GM19043 (cell line): Measurements from ENCODE around the gene SF3B3.

Source experiments
- ATAC-seq: cut with Tn5 transposase; IDR thresholded peaks from one replicate; pipeline ENCODE4 v1.9.1; 2021; ENCODE audit warnings: low read depth; ENCODE audit not compliant: unreplicated experiment

Gene SF3B3

DNA sequence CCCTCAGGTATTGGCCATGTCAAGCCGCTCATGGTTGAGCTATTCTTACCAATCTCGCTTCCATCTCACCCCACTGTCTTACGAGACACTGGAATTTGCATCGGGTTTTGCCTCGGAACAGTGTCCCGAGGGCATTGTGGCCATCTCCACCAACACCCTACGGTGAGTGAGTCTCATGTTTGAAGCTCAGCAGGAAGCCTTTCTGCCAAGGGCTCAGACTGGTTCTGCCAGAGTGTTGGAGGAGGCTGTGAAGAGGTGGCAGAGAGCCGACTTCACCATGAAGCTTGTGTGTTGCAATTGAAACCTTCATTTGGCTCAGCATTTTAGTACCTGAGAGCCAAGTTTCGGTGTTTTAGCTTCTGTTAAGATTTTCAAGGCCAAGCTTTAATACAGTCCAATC is 38.0 kb downstream of the SF3B3 start:
- no peak for ATAC-seq

DNA sequence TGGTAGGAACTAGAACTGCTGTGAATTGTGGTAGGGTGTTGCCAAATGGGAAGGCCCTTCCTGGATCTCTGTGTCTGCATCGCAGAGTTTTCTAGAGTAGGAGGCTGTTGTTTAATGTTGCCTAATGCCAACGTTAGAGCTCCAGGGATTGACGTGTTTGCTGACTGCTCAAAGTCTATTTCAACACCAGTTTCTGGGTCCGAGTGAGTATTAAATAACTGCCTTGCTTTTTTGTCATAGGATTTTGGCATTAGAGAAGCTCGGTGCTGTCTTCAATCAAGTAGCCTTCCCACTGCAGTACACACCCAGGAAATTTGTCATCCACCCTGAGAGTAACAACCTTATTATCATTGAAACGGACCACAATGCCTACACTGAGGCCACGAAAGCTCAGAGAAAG is 40.0 kb downstream of the SF3B3 start:
- ATAC-seq: no peak

DNA sequence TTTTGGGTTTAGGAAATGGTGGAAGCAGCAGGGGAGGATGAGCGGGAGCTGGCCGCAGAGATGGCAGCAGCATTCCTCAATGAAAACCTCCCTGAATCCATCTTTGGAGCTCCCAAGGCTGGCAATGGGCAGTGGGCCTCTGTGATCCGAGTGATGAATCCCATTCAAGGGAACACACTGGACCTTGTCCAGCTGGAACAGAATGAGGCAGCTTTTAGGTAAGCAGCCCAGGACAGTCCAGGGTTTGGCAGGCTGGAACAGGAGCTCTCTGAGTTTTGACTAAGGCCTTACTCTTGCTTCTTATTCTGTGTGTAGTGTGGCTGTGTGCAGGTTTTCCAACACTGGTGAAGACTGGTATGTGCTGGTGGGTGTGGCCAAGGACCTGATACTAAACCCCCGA is 41.4 kb downstream of the SF3B3 start:
- no peak for ATAC-seq

- ATAC-seq: no peak
Measured at GRCh38 chr16:70568601-70569237, 45.1 kb downstream of the SF3B3 start.

DNA sequence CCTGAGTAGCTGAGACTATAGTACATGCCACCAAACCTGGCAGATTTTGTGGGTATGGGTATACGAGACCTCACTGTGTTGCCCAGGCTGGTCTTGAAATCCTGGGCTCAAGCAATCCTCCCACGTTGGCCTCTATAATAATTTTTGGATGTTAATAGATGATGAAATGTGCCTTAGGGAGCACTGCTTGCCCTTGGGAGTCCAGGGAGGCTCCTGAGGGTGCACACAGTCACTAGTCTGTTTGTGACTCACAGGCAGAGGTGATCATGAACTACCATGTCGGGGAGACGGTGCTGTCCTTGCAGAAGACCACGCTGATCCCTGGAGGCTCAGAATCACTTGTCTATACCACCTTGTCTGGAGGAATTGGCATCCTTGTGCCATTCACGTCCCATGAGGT is 46.1 kb downstream of the SF3B3 start:
- ATAC-seq: no peak

DNA sequence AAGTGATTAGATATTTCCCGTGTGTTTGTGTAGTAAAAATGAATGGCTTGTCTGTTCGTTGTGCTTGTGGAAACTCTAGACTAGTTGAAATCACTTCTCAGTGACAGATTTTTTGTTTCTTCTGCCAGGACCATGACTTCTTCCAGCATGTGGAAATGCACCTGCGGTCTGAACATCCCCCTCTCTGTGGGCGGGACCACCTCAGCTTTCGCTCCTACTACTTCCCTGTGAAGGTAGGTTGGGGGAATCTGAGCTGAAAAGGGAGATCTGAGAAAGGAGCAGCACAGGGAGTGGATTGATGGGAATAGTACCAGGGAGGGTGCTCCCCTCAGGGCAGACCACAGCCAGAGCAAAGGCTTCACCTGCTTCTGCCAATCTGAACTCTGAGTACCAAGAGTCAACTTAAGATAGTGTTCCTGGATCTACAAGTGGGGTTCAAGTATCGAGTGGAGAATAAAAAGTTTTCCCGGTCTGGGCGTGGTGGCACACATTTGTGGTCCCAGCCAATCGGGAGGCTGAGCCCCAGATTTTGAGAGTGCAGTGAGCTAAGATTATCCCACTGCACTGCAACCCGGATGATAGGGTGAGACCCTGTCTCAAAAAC is 47.5 kb downstream of the SF3B3 start:
- ATAC-seq: no peak

GRCh38 chr16:70571623-70572022 is 48.0 kb downstream of the SF3B3 start:
- no peak for ATAC-seq

DNA sequence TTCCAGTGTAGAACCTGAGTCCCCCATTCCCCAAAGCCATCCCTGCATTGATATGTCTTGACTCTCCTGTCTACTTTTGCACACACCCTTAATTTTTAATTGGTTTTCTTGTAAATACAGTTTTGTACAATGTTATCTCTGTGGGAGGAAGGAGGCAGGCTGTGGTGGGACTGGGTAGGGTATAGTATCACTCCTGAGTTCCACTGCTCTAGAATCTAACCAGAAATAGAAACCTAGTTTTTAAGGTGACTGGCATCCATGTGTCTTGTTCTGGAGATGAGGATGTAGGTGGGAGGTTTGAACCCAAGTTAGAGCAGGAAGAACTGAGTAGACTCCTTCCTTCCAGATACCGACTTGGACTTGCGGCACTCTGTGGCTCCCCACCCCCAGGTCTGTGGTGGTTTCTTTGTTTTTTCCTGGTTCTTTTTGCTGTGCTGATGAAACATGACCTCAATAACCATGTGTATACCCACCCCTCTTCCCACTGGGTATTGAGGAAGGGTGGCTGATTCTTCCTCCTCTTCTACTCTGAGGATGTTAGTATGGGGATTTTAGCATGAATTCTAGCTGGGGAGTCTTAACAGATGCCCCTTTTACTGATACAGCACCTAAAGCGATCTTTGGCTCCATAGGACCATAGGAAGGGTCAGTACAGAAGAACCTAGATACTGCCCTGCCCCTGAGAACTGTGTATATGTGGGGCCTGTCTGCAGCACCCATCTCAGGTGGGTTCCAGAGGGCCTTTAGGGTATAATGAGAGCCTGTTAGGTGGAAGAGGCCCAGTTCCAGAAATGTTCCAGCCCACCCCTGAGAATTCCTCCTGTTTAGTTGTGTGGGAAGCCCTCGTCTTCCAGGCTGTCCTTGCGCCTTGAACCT is 48.7 kb downstream of the SF3B3 start:
- ATAC-seq: no peak

GRCh38 chr16:70572926-70573270 is 49.3 kb downstream of the SF3B3 start:
- no peak for ATAC-seq

GRCh38 chr16:70573451-70574121 is 50.0 kb downstream of the SF3B3 start:
- ATAC-seq: no peak

GRCh38 chr16:70574595-70575271 is 51.1 kb downstream of the SF3B3 start:
- no peak for ATAC-seq

GRCh38 chr16:70575376-70575775 is 51.8 kb downstream of the SF3B3 start:
- ATAC-seq: no peak

GRCh38 chr16:70576431-70577255 is 53.0 kb downstream of the SF3B3 start:
- ATAC-seq: peak; percentile 70

GRCh38 chr16:70577256-70577698 is 53.7 kb downstream of the SF3B3 start:
- ATAC-seq: no peak

DNA sequence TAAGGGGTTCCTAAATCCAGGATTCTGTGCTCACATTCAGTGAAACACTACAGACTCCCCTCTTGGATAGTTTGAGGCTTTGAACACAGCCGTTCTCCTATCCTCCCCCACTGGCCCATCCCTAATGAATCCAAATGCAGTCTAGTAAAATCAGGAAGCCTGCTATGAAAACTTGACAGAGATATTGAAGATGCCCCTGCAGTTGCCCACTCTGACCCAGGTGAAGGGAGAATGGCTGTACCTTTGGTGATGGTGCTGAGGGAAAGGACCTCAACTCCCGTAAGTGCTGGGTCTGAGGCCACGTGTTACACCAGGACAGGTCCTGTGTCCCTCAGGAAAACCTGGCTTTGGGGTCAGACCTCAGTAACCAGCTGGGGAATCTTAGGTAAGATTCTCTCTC is 54.4 kb downstream of the SF3B3 start:
- ATAC-seq: no peak

DNA sequence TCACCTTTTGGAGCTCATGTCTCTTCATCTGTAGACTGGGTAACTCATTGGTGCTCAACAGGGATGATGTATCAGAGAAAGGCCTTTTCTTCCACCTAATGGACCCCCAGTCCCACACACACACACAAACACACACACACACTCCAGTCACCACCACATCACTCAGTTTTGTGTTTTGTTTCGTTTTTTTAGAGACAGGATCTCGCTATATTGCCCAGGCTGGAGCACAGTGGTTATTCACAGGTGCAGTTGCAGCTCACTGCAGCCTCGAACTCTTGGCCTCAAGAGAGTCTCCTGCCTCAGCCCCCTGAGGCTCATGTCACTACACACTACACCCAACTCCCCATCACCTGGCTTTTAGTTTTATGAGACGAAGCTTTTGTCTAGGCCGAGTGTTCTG is 55.6 kb downstream of the SF3B3 start:
- ATAC-seq: no peak

DNA sequence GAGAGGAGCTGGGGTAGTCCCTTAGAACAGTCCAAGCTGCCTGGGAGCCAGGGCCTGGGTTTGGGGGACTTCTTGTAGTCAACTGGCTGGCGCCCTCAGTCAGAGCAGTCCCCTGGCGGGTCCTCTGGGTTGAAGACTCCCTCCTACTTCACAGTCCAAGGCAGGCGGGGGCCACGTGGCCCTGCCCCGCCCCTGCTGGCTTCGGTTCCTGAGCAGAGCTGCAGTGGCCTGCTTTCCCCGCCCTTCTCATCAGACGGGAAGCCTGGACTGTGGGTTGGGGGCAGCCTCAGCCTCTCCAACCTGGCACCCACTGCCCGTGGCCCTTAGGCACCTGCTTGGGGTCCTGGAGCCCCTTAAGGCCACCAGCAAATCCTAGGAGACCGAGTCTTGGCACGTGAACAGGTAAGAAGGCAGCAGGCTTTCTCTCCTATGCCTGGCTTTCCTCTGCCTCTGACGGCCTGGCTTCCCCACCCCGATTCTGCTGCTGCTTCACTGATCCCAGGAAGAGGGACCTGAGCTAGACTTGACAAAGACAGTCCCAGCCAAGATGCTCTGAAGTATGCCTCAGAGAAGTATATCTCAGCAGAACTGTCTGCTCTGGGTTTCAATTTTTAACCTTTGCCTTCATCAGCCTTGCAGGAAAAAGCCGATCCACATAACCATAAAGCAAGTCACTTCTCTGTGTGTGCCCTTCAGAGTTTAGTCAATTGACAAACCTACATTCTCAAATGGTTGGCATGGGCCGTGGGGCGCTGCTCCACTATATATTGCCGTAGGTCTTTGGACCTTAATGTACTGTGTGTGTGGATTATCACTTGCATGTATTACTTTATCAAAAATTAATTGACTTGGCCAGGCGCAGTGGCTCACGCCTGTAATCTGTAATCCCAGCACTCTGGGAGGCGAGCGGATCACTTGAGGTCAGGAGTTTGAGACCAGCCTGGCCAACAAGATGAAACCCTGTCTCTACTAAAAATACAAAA is 56.3 kb downstream of the SF3B3 start:
- ATAC-seq: no peak

DNA sequence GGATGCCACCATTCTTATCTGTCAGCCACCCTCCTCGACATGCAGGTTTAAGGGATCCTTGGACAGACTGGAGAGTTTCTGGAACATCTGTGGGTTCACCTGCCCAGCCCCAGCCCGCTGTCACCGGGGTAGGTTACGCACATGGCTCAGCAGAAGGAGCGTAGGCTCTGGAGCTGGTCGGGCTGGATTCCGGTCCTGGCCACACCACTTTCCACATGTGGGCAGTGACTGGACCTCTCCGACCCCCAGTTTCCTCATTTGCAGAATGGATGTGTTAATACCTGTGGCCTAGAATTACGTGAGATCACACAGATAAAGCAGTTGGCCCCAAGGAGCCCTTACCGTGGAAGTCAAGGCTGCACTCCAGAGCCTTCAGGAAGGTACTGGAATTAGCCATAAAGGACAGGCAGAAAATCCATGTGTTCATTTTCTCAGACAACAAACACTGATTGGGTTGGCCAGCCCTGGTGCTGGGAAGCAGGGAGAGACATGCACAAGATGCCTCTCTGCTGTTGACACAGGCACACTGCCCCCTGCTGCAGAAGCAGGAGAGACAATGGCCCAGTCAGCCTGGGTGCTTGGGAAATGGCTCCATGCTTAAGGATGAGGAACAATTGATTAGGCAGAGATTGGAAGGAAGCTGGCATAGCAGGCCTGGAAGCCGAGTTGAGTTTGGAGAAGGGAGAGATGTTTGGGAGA is 58.8 kb downstream of the SF3B3 start:
- no peak for ATAC-seq
